AG04450 (cell line): ENCODE data around the gene CACNA1A. TPM values are rescaled to one million over a fixed set of nuclear protein-coding genes. Genes with fewer than 3 reads are reported as not detected.
"Not testable (repeated sequence)": the region's sequence is repeated elsewhere in the genome, so short reads cannot be mapped to it uniquely, and the experiment has no call there.

ENCODE experiments used
- CTCF ChIA-PET: fragments of 300-600, 350-600 bp; formaldehyde crosslinking; extraction: SDS; loops from one replicate; lab custom pipeline; 2022; ENCODE audit warnings: antibody characterized with exemption, inconsistent platforms; lab: Charles Lee
- POLR2A ChIA-PET: fragments of 350-600 bp; formaldehyde crosslinking; extraction: SDS; loops from one replicate; lab custom pipeline; 2021; ENCODE audit warnings: antibody characterized with exemption, inconsistent platforms; lab: Yijun Ruan, JAX
- DNase-seq: peaks from one replicate; pipeline ENCODE4 v3.0.0-alpha.2; 2011; ENCODE audit warnings: low read depth, low spot score
- H3K27ac ChIP-seq: one replicate; pipeline ENCODE4 v1.5.1; 2012; ENCODE audit warnings: low read depth, low read length, control low read depth
- H3K27me3 ChIP-seq: one replicate; pipeline ENCODE4 v1.6.0; 2012; ENCODE audit warnings: low read length; ENCODE audit not compliant: control insufficient read depth, insufficient read depth
- H3K4me3 ChIP-seq: 2 replicates; pipeline ENCODE4 v1.5.1; 2011; ENCODE audit warnings: mild to moderate bottlenecking, low read depth, low read length, control low read depth
- H3K9me3 ChIP-seq: 2 replicates; pipeline ENCODE4 v1.5.1; 2012; ENCODE audit warnings: low read length; ENCODE audit not compliant: control insufficient read depth, insufficient read depth
- CTCF ChIP-seq: IDR thresholded peaks from 2 replicates; pipeline ENCODE4 v1.5.1; 2011; ENCODE audit warnings: low read depth, low read length, control low read depth, inconsistent platforms
- polyA plus RNA-seq: library from polyadenylated mRNA; depleted of rRNA; stranded (reverse); fragments of >200 nt; gene quantifications from 2 replicates; pipeline ENCODE4 v1.2.3, GENCODE V29; 2011

The CACNA1A gene
- polyA plus RNA-seq, 1 experiment = 12.2 TPM

GRCh38 chr19:13207237-13207845 lies 298.9 kb downstream of the CACNA1A start:
- H3K27ac ChIP-seq = no peak overlapping the region
- no peaks in the 10 kb centered on the region for H3K27me3 ChIP-seq
- POLR2A ChIA-PET = interaction anchor here (0.7 to 1.0 kb wide), 2 partner anchors 43 to 53 kb away, joined by 3 to 6 read pairs; no protein-coding TSS in a partner anchor
- CTCF ChIA-PET = no interaction called here
- no peak for TF ChIP-seq CTCF
- DNase-seq = no peak
- no peaks in the 10 kb centered on the region; the same call in 1 of the 2 replicates for H3K9me3 ChIP-seq
- H3K4me3 ChIP-seq = no peak overlapping the region

GRCh38 chr19:13206587-13206986 lies 299.7 kb downstream of the CACNA1A start:
- Histone ChIP-seq H3K4me3 (no peak overlapping the region), H3K27me3 (no peaks in the 10 kb centered on the region), H3K27ac (no peak overlapping the region), H3K9me3 (no peaks in the 10 kb centered on the region)
- no peak for DNase-seq
- ChIA-PET POLR2A (interaction anchor here (0.6 to 0.7 kb wide), 2 partner anchors 15 to 85 kb away, joined by 3 to 5 read pairs; no protein-coding TSS in a partner anchor), CTCF (interaction anchor here (0.6 to 0.7 kb wide), 2 partner anchors 229 to 382 kb away, joined by 5 read pairs; no protein-coding TSS in a partner anchor)
- TF ChIP-seq CTCF = no peak

GRCh38 chr19:13202112-13202511 lies 304.2 kb downstream of the CACNA1A start:
- DNase-seq, H3K9me3 ChIP-seq, H3K27me3 ChIP-seq, POLR2A ChIA-PET, H3K27ac ChIP-seq, H3K4me3 ChIP-seq: not testable (repeated sequence)
- CTCF ChIA-PET = interaction anchor here (0.7 kb wide), 1 partner anchor 116 kb away, joined by 3 read pairs; no protein-coding TSS in a partner anchor

GRCh38 chr19:13198634-13199033 lies 307.6 kb downstream of the CACNA1A start:
- no peak for DNase-seq
- TF ChIP-seq CTCF = no peak
- CTCF ChIA-PET = no interaction called here
- Histone ChIP-seq H3K9me3 (no peaks in the 10 kb centered on the region), H3K27me3 (no peaks in the 10 kb centered on the region), H3K4me3 (no peak overlapping the region), H3K27ac (no peak overlapping the region)
- POLR2A ChIA-PET = interaction anchor here (0.7 kb wide), 2 partner anchors 29 to 40 kb away, joined by 3 read pairs; no protein-coding TSS in a partner anchor

GRCh38 chr19:13195678-13196077 lies 310.6 kb downstream of the CACNA1A start:
- CTCF ChIA-PET = interaction anchor here (0.6 to 2.9 kb wide), 9 partner anchors 13 to 230 kb away, joined by 3 to 26 read pairs (median 5); no protein-coding TSS in a partner anchor
- Histone ChIP-seq H3K27ac (no peak overlapping the region), H3K27me3 (no peaks in the 10 kb centered on the region), H3K9me3 (no peaks in the 10 kb centered on the region), H3K4me3 (no peak overlapping the region)
- no peak for DNase-seq
- POLR2A ChIA-PET = interaction anchor here (0.5 kb wide), 1 partner anchor 53 kb away, joined by 3 read pairs; no protein-coding TSS in a partner anchor
- TF ChIP-seq CTCF = no peak
